Subcutaneous adipose tissue (tissue), 4 donors: ENCODE results near the gene IL2RA. TPM values are rescaled to one million over a fixed set of nuclear protein-coding genes. Genes with fewer than 3 reads are reported as not detected.

Experiments
- total RNA-seq, 4 donors: library from RNA; depleted of rRNA; stranded (reverse); fragments of >200 nt; gene quantifications; one replicate each; pipeline ENCODE4 v1.1.0, GENCODE V29; 2016
- TF ChIP-seq, protein P1 (sequence below): fragments of 450-650 bp; IDR thresholded peaks from one replicate; pipeline ENCODE4 v1.5.1; 2016; ENCODE audit warnings: low read depth, mild to moderate bottlenecking, control low read depth, antibody characterized with exemption, moderate library complexity

Gene IL2RA
- 1 to 10 TPM in 2 of 4 donors, under 1 TPM in 1, not detected in 1; 0.34 to 2.4 (median 1.5) TPM for total RNA-seq

DNA sequence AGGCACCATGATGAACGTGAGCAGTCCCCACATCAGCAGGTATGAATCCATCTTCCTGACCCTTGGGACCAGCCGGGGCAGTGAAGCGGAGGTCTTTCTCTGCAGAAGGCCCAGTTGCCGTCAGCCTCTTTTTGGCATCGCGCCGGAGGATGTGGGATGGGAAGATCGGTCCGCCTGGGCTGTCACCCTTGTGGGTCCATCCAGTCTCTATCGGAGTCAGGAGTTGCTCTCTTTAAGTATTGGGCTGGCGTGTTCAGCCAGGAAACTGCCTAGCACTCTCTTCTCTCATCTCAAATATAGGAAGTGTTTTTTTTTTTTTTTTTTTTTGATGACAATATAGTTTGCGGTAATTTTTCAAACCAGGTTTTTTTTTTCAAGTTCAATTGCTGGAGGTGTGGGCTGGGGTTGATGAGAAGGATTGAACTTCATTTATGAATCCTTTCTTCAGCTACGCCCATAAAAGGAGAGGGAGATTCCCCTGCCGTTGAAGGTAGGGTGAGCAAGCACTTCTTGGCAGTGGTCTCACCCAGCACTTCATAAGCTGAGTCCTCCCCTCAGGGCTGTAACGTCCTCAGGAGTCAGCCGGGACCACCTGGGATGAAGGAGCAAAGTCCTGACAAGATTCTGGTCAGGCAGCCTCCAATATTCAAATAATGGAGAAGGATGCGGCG lies at the start of gene IL2RA:
Gene IL2RA, minus strand, starts transcription at position 267 of the 671 bp plus-strand sequence. Its CDS starts 216 bp downstream, at position 51.
- TF ChIP-seq, protein P1, sequence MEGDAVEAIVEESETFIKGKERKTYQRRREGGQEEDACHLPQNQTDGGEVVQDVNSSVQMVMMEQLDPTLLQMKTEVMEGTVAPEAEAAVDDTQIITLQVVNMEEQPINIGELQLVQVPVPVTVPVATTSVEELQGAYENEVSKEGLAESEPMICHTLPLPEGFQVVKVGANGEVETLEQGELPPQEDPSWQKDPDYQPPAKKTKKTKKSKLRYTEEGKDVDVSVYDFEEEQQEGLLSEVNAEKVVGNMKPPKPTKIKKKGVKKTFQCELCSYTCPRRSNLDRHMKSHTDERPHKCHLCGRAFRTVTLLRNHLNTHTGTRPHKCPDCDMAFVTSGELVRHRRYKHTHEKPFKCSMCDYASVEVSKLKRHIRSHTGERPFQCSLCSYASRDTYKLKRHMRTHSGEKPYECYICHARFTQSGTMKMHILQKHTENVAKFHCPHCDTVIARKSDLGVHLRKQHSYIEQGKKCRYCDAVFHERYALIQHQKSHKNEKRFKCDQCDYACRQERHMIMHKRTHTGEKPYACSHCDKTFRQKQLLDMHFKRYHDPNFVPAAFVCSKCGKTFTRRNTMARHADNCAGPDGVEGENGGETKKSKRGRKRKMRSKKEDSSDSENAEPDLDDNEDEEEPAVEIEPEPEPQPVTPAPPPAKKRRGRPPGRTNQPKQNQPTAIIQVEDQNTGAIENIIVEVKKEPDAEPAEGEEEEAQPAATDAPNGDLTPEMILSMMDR: no peak

DNA sequence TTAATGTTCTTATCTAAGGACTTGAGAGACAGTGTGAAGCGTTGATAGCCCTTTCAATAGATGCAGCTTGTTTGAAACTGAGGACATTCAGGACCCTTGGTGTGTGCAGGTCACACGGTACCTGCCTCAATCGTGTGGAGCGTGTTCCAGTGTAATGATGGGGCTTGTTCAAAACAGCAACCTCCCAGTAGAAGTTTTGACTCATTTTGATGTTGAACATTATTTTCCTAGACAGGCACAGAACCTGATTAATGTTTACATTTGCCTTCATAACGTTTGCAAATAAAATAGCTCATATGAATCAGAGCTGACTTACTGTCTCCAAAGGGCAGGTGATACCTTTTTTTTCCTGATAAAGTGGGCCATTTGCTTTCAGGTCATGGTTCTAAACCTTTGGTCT lies 48.0 kb upstream of the IL2RA start:
- TF ChIP-seq, protein P1: no peak

DNA sequence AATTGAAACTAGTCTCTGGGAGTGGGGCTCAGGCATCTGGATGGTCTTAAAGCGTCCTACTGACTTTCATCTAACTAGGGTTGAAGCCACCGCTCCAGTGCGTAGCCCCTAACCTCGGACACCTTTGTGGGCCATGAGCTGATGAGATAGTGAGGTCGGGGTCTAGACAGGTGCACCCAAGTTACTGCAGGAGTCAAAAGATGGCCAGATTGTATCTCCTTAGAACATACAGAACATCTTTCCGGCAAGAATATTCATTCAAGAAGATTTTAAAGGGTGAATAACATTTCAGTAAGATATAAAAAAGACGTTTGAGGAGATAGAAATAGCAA lies 47.2 kb upstream of the IL2RA start:
- TF ChIP-seq, protein P1: no peak

DNA sequence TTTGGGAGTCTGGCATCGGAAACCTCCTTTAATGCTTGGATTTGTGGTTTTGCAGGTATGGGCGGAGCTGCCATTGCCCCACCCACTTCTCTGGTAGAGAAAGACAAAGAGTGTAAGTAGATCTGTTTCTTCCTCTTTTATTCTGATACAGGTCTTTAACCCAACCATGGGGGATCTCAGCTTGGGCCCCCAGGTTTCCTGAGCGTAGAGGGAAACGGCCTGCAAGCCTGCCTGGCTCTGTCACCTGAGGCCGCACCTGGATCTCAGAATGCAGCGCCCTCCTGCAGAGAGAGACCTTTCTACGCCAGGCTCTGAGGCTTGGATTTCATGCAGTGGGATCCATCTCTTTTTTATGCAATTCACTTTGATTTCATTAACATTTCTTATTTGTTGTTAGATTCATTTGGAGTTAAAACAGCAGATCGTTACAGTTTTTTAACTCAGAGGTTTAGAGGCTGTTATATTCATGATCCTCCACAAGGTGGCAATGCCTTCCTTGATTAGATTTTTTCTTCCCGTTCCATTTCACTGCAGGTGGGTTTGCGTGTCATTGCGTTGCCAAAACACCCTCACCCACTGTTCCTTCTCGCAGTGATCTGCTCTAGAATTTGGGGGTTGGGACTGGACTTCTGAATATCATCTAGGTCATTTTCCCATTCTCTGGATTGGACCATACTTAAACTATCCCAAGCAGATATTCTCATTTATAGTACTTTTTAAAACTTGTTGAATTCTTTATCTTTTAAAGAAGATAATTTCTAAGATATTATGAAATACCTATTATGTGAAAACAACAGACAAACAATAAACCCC lies 46.7 kb upstream of the IL2RA start:
- TF ChIP-seq, protein P1: no peak

DNA sequence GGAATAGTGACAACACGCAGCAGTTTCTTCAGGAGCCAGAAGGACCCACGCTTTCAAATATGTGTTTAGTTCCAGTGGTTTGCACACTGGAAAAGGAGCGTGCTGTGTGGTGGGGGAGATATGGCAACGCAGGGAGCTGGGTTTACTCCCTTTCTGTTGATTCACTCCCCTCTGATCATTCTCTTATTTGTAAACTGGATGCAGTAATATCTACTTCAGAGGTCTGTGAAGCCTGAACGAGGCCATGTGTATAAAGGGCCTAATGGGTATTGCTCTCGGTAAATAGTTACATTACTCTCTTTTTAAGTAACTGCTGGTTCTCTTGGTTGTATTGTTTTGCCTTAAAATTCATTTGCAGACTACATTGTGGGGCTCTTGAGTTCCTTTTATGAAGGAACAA lies 45.9 kb upstream of the IL2RA start:
- TF ChIP-seq, protein P1: no peak

DNA sequence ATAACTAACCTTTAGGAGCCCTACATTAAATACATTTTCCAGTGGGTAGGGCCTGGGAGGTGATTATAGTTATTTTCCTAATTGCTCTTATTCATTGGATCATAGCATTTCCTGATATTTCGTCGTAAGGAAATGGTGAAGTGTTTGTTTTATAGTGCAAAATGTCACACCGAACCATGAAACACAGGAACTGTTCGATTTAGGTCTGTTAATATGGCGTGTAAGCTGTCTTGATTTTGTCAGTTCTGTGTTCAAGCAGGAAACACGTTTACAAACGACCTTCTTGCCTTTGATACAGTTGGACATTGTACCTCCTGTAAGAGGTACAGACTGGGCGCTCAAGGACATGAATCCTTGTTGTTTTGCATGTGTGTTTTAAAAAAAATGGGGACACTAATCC lies 41.4 kb upstream of the IL2RA start:
- TF ChIP-seq, protein P1: no peak

DNA sequence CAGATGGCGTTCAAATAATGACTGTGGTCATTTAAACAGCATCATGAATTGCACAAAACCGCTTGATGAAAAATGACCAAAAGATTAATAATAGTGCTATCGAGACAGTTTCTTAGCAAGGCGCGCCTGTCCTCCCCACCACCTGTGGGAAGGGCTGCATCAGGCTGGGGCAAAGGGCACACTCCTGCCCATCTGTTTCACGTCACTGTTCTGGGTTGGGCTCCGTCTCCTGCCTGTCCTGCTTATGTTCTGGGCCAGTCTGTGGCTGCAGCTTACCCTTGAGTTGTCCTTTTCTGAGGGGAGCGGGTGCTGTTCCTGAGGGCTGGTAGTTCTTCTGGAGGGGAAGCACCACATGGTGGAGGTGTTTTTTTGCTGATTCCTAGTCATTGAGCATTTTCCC lies 40.0 kb upstream of the IL2RA start:
- TF ChIP-seq, protein P1: no peak
